VCaP (cell line): ENCODE data around the gene STRA6.

Source experiments
- H3K27ac ChIP-seq: fragments of 450-650 bp; 2 replicates; pipeline ENCODE4 v1.5.1; 2017
- TF ChIP-seq, protein P1 (sequence below): fragments of 450-650 bp; conservative IDR thresholded peaks from 2 replicates; pipeline ENCODE4 v1.5.1; 2017; ENCODE audit warnings: mild to moderate bottlenecking, moderate library complexity

Gene STRA6

DNA sequence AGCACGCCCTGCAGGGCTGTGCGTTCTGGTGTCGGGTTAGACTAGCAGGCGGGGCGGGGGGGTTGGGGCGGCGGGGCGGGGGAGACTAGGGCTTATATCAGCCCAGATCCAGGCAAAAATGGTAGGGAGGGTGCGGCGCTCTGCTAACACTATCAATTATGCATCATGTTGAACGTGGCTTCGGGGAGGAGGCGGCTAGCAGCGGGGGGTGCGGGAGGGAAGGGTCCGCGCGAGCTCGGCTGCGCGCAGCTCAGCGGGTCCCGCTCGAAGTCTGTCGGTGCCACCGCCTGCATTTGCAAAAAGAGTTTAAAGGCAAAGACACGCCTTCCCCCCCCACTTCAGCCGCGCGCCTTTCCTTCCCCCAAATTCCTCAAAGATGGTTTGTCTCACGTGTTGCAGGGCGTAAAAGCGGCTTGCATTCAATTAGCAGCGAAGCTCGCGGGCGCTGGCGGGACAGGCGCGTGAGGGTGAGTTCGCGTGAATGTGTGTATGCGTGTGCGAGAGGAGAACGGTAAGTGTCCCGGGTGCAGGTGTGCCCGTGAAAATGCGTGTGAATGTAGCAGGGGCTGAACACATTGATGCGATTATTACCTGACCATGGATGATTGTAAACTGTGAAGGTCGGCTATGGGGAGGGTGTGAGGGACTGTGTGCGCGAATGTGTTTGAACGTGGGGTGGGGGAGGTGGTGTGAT is 72.3 kb downstream of the STRA6 start, which contains the start of gene ISLR2:
Gene ISLR2, plus strand, starts transcription at position 432 of the 694 bp plus-strand sequence. CDS start 2,169 bp downstream, outside the sequence.
- TF ChIP-seq, protein P1, sequence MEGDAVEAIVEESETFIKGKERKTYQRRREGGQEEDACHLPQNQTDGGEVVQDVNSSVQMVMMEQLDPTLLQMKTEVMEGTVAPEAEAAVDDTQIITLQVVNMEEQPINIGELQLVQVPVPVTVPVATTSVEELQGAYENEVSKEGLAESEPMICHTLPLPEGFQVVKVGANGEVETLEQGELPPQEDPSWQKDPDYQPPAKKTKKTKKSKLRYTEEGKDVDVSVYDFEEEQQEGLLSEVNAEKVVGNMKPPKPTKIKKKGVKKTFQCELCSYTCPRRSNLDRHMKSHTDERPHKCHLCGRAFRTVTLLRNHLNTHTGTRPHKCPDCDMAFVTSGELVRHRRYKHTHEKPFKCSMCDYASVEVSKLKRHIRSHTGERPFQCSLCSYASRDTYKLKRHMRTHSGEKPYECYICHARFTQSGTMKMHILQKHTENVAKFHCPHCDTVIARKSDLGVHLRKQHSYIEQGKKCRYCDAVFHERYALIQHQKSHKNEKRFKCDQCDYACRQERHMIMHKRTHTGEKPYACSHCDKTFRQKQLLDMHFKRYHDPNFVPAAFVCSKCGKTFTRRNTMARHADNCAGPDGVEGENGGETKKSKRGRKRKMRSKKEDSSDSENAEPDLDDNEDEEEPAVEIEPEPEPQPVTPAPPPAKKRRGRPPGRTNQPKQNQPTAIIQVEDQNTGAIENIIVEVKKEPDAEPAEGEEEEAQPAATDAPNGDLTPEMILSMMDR = no peak
- no peak within 1 kb of the TSS for H3K27ac ChIP-seq

DNA sequence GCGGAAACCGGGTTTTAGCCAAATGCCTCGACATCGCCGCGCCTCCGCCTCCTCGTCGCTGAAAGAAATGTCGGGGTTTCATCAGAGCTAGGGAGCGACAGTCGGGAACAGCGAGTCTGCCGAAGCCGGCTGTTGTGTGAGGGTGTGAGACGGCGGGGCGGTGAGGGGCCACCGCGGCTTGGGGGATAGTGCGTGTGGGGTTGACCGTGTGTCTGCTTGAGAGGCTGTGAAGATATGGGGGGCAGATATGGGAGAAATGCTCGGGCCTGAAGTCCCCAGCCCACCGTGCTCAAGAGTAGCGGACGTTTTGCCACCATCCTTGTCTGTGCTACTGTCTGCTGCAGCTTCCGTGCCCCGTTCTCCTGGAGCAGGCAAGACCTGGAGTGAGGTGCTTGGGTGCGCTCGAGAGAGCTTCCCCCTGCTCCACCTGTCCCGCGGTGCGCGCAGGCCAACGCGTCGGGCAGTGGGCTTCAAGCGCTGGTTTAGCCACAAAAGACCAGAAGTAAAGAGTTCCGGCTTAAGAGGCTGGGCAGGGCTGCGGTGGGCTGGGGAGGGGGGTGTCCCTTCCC is 72.9 kb downstream of the STRA6 start:
- no peak overlapping the region for H3K27ac ChIP-seq
- TF ChIP-seq, protein P1 = no peak
